Heart left ventricle (tissue), 13 donors: ENCODE results near the gene ZNF366.

Experiments
- POLR2A ChIP-seq, 2 donors: fragments of 450-650 bp; IDR thresholded peaks; one replicate each; pipeline ENCODE4 v1.6.1; 2017; ENCODE audit warnings: antibody characterized with exemption in 2 of 2, mild to moderate bottlenecking in 2 of 2, moderate library complexity in 2 of 2
- TF ChIP-seq, protein P1 (sequence below), 12 donors: fragments of 200-600 bp; sonication (generic) in 4 of 12; IDR thresholded peaks; one replicate each; pipeline versions ENCODE4 v1.5.0 to v1.8.0; 2018 to 2022; ENCODE audit warnings: antibody characterized with exemption in 12 of 12, mild to moderate bottlenecking in 5 of 12
- donor health status: ischemic (EF 13 %, LVEDD 7.1; RV severe dilation, severe dysfunction).
- donor health status: DM: no; HTN: yes; CAD: no.
- donor health status: DM: no; HTN: no; CAD: no.
- donor health status: ischemic (EF 25% LVEDD 6.9; RV normal size, moderate dysfunction).
- donor health status: ischemic (EF 25% LVEDD 5.7; RV mildly dilated, moderate dysfunction).
- donor health status: ischemic (EF 35%, LVEDD 5.7; RV mildly dilated, moderate dysfunction).
- donor health status: nonischemic (EF 11% LVEDD 7.7; RV severe dilation, severe dysfunction).
- donor health status: DM: yes; HTN: yes; CAD: no.
- donor health status: PGD.
- donor health status: ischemic (EF 29% LVEDD 5.4; RV normal size, mild dysfunction).
- donor health status: nonischemic (EF 23%, LVEDD 6.1; RV moderate dilation, normal function).

DNA sequence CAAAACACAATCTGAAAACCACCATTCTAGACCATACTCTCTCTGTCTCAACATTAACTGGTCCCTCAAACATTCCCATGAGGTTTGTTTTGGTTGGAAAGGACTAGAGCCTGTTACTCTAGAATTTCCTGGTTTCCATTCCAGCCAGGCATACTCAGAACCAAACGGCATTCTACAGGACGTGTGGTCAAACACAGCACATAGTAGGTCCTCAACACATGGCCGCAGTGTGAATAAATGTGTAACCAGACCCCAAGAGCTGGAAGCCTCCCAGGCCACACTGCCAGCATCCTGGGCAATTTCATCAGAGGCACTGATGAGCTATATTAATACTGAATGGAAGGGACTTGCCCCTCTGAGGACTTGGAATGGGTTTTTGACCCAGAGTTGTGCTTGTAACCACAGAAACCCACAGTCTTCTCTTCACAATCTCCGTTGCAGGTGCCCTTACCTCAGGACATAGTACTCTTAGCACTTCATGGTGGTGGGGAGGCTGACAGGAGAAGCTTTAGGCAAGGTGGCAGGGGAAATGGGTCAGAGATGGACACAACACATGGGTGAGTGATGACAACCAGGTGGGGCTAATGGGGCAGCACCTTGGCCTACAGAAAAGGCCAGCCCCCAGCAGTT is 66.0 kb downstream of the ZNF366 start:
- TF ChIP-seq, protein P1, sequence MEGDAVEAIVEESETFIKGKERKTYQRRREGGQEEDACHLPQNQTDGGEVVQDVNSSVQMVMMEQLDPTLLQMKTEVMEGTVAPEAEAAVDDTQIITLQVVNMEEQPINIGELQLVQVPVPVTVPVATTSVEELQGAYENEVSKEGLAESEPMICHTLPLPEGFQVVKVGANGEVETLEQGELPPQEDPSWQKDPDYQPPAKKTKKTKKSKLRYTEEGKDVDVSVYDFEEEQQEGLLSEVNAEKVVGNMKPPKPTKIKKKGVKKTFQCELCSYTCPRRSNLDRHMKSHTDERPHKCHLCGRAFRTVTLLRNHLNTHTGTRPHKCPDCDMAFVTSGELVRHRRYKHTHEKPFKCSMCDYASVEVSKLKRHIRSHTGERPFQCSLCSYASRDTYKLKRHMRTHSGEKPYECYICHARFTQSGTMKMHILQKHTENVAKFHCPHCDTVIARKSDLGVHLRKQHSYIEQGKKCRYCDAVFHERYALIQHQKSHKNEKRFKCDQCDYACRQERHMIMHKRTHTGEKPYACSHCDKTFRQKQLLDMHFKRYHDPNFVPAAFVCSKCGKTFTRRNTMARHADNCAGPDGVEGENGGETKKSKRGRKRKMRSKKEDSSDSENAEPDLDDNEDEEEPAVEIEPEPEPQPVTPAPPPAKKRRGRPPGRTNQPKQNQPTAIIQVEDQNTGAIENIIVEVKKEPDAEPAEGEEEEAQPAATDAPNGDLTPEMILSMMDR (IDR thresholded peaks at IDR 0.05), result no peak
- no peak for TF ChIP-seq POLR2A (IDR thresholded peaks at IDR 0.05)
